Measurements from ENCODE around the gene GLIPR1.
"Not testable (repeated sequence)": the region's sequence is repeated elsewhere in the genome, so short reads cannot be mapped to it uniquely, and the experiment has no call there.

Gene GLIPR1

DNA sequence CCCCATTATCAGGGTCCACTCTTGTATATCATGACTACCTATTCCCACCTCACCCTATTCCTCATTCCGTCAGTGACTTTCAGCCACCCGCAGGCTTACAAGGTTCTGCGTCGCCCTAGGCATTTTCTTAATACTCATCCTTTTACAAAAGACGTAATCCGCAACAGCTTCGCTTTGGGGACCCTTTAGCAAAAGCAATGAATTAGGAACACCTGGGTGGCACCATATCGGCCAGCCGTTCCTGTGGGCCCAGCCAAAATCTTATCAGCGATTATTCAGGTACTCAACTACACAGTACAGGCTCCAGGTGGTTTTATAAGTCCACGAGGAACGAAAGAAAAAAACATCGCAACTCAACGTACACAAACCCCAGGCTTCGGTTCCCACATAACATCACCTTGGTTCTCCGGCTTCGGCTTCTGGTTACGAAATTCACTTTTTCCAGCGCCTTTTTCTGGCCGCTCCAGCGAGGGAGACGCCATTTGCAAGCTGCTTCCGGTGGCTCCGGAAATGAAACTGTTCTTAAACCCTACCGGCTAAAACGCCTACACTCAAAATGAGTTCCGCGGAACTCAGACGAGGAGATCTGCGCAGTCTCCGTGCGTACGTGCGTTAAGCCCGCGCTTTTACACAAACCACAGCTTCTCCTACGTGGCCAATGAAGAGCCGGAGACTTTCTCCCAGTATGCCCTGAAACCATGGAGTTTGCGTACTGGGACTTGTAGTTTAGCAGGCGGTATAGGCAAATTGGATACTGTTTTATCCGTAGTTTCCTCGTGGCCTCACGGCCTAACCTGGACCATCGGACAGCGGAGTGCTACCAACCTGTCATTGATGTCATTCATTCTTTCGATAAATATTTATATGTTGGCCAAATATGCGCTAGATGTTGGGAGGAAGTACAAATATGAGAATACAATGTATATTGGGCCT is 30.8 kb downstream of the GLIPR1 start, which contains the start of gene KRR1:
Gene KRR1, minus strand, starts transcription at position 494 of the 933 bp plus-strand sequence. Its CDS starts 12 bp downstream, at position 482.
- H3K27ac ChIP-seq (ENCODE audit: poor library complexity, severe bottlenecking): peak within 1 kb of the TSS; percentile 30
- H3K4me1 ChIP-seq (ENCODE audit: insufficient read depth, poor library complexity, severe bottlenecking): peaks cover 12% of the 10 kb centered on the region
- peak; percentile 98 for ATAC-seq (ENCODE audit: low read depth)
- TF ChIP-seq, protein P1, sequence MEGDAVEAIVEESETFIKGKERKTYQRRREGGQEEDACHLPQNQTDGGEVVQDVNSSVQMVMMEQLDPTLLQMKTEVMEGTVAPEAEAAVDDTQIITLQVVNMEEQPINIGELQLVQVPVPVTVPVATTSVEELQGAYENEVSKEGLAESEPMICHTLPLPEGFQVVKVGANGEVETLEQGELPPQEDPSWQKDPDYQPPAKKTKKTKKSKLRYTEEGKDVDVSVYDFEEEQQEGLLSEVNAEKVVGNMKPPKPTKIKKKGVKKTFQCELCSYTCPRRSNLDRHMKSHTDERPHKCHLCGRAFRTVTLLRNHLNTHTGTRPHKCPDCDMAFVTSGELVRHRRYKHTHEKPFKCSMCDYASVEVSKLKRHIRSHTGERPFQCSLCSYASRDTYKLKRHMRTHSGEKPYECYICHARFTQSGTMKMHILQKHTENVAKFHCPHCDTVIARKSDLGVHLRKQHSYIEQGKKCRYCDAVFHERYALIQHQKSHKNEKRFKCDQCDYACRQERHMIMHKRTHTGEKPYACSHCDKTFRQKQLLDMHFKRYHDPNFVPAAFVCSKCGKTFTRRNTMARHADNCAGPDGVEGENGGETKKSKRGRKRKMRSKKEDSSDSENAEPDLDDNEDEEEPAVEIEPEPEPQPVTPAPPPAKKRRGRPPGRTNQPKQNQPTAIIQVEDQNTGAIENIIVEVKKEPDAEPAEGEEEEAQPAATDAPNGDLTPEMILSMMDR (IDR thresholded peaks at IDR 0.05; ENCODE audit: poor library complexity, severe bottlenecking): no peak
- H3K9me3 ChIP-seq (ENCODE audit: severe bottlenecking): no peaks in the 10 kb centered on the region
- peaks cover 21% of the 10 kb centered on the region for H3K36me3 ChIP-seq (ENCODE audit: low read depth)
- peak; percentile 90 for DNase-seq (ENCODE audit: low spot score)
- H3K27me3 ChIP-seq (ENCODE audit: insufficient read depth, poor library complexity, severe bottlenecking): no peaks in the 10 kb centered on the region
- H3K4me3 ChIP-seq (ENCODE audit: severe bottlenecking): peak within 1 kb of the TSS; percentile 55

DNA sequence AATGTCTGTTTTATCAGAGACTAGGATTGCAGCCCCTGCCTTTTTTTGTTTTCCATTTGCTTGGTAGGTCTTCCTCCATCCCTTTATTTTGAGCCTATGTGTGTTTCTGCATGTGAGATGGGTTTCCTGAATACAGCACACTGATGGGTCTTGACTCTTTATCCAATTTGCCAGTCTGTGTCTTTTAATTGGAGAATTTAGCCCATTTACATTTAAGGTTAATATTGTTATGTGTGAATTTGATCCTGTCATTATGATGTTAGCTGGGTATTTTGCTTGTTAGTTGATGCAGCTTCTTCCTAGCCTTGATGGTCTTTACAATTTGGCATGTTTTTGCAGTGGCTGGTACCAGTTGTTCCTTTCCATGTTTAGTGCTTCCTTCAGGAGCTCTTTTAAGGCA is 40.7 kb downstream of the GLIPR1 start:
- not testable (repeated sequence) for H3K36me3 ChIP-seq (ENCODE audit: low read depth); H3K27ac ChIP-seq (ENCODE audit: poor library complexity, severe bottlenecking); H3K4me1 ChIP-seq (ENCODE audit: insufficient read depth, poor library complexity, severe bottlenecking); H3K9me3 ChIP-seq (ENCODE audit: severe bottlenecking); H3K27me3 ChIP-seq (ENCODE audit: insufficient read depth, poor library complexity, severe bottlenecking); DNase-seq (ENCODE audit: low spot score); ATAC-seq (ENCODE audit: low read depth); H3K4me3 ChIP-seq (ENCODE audit: severe bottlenecking)

DNA sequence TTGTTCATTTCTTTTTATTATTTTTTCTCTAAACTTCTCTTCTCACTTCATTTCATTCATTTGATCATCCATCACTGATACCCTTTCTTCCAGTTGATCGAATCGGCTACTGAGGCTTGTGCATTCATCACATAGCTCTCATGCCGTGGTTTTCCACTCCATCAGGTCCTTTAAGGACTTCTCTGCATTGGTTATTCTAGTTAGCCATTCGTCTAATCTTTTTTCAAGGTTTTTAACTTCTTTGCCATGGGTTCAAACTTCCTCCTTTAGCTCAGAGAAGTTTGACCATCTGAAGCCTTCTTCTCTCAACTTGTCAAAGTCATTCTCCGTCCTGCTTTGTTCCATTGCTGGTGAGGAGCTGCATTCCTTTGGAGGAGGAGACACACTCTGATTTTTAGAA is 41.6 kb downstream of the GLIPR1 start:
- not testable (repeated sequence) for DNase-seq (ENCODE audit: low spot score); H3K9me3 ChIP-seq (ENCODE audit: severe bottlenecking); ATAC-seq (ENCODE audit: low read depth); H3K27ac ChIP-seq (ENCODE audit: poor library complexity, severe bottlenecking); H3K36me3 ChIP-seq (ENCODE audit: low read depth); H3K27me3 ChIP-seq (ENCODE audit: insufficient read depth, poor library complexity, severe bottlenecking); H3K4me3 ChIP-seq (ENCODE audit: severe bottlenecking); H3K4me1 ChIP-seq (ENCODE audit: insufficient read depth, poor library complexity, severe bottlenecking)

DNA sequence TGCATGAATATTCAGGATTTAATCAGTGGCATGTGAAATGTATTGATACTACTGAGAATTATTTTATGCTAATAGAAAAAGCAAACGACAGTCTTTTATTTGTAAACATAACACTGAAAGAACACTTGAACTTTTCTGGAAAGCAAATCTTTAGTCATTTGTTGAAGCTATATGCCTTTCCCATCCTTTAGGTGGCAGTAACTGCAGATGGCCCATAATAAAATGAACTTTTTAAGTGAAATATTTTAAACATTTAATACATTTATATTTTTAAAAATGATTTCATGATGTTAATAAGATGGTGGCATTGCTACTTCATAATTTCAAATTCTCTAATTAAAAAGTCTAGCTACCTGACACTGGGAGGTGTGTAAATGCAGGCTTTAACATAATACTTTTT is 44.7 kb downstream of the GLIPR1 start:
- no peaks in the 10 kb centered on the region for H3K27me3 ChIP-seq (ENCODE audit: insufficient read depth, poor library complexity, severe bottlenecking)
- no peak overlapping the region for H3K4me3 ChIP-seq (ENCODE audit: severe bottlenecking)
- H3K27ac ChIP-seq (ENCODE audit: poor library complexity, severe bottlenecking): no peak overlapping the region
- TF ChIP-seq, protein P1 (IDR thresholded peaks at IDR 0.05; ENCODE audit: poor library complexity, severe bottlenecking): peak; percentile 43
- DNase-seq (ENCODE audit: low spot score) (no peak), ATAC-seq (ENCODE audit: low read depth) (no peak)
- H3K4me1 ChIP-seq (ENCODE audit: insufficient read depth, poor library complexity, severe bottlenecking): peaks cover 4% of the 10 kb centered on the region
- no peaks in the 10 kb centered on the region for H3K9me3 ChIP-seq (ENCODE audit: severe bottlenecking)
- H3K36me3 ChIP-seq (ENCODE audit: low read depth): no peaks in the 10 kb centered on the region

DNA sequence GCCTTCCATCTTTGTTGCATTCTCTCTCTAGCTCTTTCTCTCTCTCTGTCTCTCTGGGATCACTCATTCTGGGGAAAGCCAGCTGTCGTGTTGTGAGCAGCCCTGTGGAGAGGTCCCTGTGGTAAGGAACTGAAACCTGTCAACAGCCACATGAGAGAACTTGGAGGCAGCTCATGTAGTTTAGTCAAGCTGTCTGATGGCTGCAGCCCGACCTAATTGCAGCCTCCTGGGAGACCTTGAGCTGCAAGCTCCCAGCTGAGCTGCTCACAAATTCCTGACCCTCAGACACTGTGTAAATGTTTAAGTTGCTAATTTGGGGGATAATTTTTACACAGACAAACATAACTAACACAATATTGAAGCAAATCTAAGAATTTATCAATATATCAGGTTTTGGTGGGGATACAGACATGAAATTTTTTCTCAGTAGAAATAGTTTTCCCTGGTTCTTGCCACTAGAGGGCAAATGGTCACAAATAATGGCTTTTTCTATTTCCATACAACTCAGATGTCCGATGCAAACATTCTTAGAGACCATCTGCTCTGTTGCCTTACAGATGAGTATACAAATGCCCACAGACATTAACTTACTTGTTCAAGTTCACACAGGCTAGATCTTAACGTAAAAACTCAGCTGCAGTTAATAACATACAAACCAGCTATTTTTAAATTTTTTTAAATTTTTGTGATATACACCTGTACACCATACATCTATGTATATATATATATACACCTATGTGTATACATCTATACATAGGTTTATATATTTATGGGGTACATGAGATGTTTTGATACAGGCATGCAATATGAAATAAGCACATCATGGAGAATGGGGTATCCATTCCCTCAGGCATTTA is 46.3 kb downstream of the GLIPR1 start:
- peaks cover 4% of the 10 kb centered on the region for H3K4me1 ChIP-seq (ENCODE audit: insufficient read depth, poor library complexity, severe bottlenecking)
- no peaks in the 10 kb centered on the region for H3K9me3 ChIP-seq (ENCODE audit: severe bottlenecking)
- H3K4me3 ChIP-seq (ENCODE audit: severe bottlenecking): no peak overlapping the region
- H3K36me3 ChIP-seq (ENCODE audit: low read depth): no peaks in the 10 kb centered on the region
- no peaks in the 10 kb centered on the region for H3K27me3 ChIP-seq (ENCODE audit: insufficient read depth, poor library complexity, severe bottlenecking)
- DNase-seq (ENCODE audit: low spot score) (no peak), ATAC-seq (ENCODE audit: low read depth) (peak; percentile 53; the same call in 1 of the 3 replicates)
- H3K27ac ChIP-seq (ENCODE audit: poor library complexity, severe bottlenecking): no peak overlapping the region
- TF ChIP-seq, protein P1 (IDR thresholded peaks at IDR 0.05; ENCODE audit: poor library complexity, severe bottlenecking): peak; percentile 84

All from RWPE2 (cell line).